NCI-H2227 treated with DMSO at 0.1 percent for 48 hours (cell line): Measurements from ENCODE around the gene CLEC9A.
"Not testable (repeated sequence)": the region's sequence is repeated elsewhere in the genome, so short reads cannot be mapped to it uniquely, and the experiment has no call there.

ENCODE experiments used
- DNase-seq: peaks from one replicate; lab custom pipeline; 2025; lab: John Stamatoyannopoulos, UW

Gene CLEC9A

DNA sequence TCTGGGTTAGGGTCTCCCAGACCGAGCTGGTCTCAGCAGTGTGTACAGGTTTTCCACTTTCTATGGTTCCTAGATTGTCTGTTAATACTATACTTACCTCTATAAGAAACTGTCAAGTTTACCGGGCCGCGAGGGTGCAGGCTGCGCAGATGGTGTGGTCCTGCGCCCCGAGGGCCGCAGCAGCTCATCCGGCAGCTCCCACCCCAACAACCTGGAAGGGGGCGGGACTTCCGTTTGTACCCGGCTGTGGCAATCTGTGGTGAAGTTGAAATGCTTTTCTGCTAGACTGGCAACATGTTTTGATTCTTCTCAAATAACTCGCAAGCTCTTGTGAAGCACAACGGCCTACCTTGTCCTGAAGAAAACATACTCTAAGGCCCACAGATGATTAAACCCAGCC, at the start of gene CLEC9A:
Gene CLEC9A, plus strand, starts transcription at position 237 of the 400 bp plus-strand sequence. CDS start 22,006 bp downstream, outside the sequence.
- no peak for DNase-seq

DNA sequence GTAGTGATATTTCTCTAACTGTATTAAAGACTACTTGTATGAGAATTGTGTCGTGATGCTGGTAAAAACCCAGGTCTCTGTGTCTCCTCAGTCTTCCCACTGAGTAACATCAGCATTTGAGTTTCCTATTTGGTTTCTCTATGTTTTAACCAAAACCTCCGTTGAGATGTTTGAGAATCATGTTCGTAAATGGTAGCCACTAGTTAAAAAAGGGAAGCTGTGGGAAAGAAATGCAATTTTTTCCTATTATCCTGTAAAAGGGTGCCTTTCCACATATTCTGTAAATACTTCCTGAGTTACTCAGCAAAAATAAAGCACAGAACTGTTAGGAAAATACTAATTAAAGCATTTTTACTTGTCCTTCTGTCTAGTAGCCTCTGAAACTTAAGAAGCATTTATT, 38.6 kb upstream of the CLEC9A start:
- DNase-seq: no peak

DNA sequence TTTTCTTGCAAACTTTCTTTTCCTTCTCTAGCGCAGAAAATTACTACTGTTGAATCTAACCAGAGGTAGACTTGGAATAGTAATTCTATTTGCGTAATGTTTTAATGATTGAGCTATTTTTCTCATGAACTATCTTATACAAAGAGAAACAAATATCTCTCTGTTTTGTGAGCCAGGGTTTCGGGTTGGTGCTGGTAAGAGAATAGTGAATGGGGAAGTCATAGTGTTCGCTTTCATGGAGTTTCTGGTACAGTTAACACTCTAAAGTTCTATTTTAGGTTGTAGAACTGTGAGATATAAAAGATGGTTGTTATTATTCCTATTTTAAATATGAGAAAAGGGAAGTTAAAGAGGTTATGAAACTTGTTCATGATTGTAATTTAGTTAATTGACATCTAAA, 38.2 kb upstream of the CLEC9A start:
- no peak for DNase-seq

DNA sequence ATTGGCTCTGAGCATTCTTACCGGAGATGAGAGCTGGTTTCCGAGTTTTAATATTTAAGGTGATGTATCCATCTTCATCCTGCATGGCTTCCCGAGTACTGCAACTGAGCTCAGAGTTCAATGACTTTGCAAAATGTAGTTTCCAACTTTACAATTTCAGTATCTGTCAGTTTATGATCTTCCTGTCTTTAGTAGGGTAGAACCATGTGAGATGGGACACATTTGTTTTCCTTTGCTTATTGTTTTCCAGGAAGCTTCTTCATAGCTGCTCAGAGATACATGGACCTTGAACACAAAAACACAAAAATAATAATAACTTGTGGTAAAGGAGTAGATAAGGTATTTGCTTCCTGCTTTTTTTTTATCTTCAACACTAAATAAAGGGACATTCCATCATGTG, 31.5 kb upstream of the CLEC9A start, which contains the start of gene CLEC1B:
Gene CLEC1B, minus strand, starts transcription at position 106 of the 400 bp plus-strand sequence. Its CDS starts 21 bp downstream, at position 85.
- no peak for DNase-seq

DNA sequence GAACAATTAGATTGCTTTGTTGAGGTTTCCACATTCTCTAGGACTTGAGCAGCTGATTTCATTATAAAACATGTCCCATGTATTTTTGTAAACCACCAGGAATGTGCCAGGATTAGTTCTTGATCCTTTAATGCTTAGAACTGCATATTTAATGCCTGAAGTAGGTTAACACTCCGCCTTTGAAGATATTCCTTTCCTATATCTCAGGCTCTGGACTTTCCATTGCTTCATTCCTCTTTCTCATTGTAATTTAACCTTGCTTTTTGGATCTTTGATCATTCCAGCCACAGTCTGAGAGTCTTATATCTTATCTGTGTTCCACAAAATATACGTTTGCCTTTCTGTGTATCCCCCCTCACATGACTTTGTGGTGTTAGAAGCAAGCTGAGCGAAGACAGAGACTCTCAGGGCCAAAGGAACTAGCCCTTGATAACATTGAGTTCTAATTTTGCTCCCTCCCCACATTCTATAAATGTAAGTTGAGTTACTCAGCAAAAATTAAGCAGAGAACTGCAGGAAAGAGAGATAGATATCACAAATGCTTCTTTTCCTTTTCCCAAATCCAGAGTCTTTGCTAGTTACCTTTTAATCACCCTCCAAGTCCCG, 29.2 kb upstream of the CLEC9A start:
- no peak for DNase-seq

DNA sequence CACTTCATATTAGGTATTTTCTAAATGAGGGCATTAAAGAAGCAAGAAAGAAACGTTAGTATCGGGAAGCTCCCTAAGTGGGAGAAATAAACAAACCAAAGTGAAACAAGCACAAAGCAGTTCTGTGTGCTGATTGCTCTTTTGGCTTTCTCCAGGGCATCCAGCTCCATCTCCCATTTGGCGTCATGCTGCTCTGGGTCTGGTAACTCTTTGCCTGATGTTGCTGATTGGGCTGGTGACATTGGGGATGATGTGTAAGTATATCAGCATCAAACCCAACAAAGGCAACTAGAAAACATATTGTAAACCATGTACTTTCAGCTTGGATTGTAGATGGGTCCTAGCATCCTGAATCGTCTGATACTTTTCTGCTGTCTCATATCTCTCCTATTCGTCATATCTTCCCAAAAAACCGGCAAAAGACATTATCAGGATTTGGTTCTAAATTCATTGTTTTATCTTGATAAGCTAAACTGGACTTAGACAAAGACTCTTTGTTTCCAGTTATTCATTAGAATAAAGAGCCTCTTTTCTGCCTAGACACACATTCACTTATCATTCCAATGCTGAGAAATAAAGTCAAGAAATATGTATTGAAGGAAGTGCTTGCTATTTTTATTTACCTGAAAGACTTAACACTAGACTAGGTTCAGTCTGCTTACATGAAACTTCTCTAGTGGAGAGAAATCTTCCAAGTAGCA, 17.7 kb upstream of the CLEC9A start:
- DNase-seq: no peak

DNA sequence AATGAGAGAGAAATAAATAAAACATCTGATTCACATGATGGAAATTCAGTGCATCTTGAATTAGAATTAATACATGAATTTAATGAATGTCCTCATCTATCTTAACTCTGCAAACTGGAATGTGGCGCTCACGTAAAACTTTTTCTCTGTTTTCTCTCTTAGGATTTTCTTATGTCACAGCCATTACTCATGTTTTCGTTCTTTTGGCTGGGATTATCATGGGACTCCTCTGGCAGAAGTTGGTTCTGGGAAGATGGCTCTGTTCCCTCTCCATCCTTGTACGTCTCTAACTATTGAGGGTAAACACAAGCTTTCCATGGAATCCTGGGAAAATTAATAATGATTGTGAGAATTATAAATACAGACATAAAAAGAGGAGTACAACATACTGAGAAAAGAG, 15.0 kb upstream of the CLEC9A start:
- DNase-seq: no peak

DNA sequence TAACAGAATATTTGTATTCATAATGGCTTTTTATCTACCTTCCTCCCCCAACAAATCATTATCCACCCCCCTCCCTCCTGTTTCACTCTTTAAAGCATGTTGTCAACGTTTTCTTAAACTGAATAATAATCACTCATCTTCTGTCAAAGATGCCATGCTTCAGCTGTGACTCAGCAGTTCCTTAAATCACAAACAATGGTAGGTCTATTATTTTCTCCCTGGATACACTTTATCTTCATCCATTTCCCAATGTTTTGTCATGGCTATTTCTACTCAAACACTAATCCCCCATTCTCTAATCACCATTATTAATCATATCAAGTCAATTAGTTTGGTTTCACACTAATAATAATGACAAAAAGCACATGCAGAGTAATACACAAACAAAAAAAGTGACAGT, 13.6 kb upstream of the CLEC9A start:
- DNase-seq: no peak

DNA sequence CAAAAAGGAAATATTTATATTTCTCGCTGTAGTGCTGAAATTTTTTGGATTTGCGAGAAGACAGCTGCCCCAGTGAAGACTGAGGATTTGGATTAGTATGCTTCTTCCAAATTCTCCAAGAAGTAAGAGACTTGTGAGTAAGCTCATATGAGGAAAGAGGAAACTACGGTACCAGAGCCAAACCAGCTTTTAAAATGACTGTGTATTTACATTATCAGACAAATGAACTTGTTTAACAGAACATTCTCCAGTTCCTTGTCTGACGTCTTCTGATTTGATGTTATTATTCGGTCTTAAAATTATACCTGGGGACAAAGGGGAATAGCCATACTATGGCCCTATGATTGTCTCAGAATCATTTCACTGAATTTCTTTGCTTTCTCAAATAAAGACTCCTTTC, 12.1 kb upstream of the CLEC9A start:
- no peak for DNase-seq

DNA sequence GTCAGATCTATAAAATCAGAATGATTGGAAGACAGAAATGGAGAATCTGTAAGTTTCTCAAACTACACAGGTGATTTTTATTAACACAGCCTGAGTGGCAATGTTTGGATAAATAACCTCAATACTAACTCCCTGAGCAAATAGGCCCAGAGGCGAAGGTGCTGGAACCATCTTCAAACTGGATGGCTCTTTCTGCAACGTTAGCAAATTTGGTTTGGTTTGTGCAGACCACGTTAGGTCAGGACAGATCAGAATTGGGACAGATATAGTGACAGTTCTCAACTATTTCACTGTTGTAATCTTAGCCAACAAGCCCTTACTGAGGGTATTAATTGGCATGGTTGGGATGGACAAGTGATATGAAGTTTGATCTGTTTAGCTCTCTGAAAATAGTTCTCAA, 9.1 kb upstream of the CLEC9A start:
- DNase-seq: no peak

DNA sequence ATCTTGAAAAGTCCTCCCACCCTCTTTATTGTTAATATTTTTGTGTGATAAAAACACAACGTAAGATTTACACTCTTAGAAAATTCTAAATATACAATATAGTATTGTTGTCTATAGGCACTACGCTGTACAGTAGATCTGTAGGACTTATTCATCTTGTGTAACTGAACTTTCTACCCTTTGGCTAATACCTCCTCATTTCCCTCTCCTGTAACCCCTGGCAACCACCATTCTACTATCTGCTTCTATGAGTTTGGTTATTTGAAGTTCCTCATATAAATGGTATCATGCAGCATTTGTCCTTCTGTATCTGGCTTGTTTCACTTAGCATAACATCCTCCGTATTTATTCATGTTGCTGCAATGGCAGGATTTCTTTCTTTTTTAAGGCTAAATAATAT, 5.2 kb upstream of the CLEC9A start:
- no peak for DNase-seq

DNA sequence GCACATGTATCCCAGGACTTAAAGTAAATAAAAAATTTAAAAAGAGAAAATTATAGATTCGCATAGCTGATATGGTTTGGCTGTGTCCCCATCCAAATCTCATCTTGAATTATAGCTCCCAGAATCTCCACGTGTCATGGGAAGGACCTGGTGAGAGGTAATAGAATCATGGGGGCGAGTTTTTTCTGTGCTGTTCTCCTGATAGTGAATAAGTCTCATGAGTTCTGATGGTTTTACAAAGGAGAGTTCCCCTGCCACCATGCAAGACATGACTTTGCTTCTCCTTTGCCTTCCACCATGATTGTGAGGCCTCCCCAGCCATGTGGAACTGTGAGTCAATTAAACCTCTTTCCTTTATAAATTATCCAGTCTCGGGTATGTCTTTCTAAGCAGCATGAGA, 3.8 kb upstream of the CLEC9A start:
- DNase-seq: not testable (repeated sequence)

DNA sequence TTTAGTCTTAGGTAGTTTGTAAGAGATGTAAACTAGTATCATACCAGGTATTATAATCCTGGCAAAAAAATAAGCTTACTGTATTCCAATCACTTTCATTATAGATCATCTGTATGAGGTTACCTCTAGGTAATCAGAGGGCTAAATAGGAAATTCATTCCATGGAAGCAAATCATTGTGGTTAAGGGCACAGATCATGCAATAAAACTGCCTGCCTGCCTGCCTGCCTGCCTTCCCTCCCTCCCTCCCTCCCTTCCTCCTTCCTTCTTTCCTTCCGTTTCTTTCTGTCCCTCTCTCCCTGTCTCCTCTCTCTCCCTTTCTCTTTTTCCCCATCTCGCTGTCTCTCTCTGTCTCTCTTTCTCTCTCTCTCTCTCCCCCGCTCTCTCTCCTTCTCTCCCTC, 3.2 kb upstream of the CLEC9A start:
- no peak for DNase-seq

DNA sequence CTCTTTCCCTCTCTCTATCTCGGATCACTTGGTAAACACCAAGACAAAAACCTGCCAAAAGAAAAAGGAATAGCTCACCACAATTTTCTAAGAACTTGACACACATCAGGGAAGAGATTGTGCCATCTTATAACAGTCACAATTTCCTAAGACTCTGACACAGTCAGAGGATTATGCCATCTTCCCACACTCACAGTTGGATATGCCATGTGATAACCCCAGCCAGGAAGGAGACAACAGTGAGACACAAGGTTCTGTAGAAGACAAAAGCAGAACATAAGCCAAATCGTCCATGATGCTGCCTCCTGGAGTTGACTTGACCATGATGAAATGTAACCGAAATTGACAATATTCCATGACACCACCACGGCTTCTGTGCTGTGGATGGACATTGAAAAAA, 2.8 kb upstream of the CLEC9A start:
- DNase-seq: no peak

DNA sequence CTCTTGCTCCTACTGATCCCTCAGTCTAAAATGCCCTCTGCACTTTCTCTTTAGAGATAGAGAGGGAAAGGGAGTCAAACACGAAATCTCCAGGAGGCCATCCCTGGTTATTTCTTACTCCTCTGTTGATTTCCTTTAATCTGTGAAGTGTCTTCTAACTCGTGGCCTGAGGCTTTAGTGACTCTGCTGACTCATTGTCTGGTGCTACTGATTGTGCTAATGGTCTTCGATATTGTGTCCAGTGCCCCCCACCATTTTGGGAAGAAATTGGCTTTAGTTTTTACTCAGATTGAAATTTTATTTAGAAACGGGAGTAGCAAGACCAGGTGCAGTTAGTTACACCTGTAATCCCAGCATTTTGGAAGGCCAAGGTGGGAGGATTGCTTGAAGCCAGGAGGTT, 839 bp downstream of the CLEC9A start:
- no peak for DNase-seq

DNA sequence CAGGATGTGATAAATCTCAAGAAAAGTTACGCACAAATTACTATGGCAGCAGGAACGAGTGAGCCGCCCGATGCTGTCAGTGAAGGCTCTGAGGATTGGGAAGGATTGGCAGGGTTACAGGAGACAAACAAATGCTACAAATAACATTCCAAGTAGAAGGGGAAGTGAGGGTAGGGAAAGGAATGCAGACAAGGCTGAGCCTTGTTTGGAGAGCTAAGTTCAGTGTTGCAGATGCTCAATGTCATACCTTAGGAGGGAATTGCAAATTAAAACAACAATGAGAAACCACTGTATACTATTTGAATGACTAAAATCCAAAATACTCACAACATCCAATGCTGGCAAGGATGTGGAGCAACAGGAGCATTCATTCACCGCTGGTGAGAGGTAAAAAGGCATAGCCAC, 1.3 kb downstream of the CLEC9A start:
- DNase-seq: no peak

DNA sequence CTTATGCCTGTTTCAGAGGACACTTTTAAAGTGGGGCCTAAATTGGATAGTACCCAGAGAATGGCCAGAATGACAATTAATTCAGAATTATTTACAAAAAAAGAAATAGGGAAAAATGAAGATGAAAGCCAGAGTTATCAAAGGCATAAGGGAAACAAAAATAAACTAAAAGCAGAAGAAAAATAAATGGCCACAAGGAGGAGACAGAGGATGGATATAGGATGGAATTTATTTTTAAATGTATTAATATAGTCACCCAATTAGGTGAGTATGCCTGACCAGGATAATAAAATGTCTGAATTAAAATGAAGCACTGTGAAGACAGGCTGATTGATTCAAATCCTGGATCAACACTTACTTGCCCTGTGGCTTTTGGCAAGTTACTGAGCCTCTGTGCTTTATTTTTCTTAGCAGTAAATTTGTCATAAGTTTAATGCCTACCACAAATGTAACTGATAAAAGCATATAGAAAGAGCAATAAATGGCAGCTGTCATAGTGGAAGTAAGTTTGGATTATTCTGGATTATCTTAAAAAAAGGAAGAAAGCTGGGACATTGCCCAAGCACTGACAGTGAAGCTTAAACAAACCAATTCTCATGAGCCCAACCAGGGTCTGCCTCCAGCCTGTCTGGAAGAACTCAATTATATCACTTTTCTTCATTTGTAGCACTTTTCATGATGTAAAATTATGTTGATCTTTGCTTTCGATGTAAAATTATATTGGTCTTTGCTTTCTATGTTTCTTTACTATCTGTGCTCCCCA, 3.5 kb downstream of the CLEC9A start:
- no peak for DNase-seq

DNA sequence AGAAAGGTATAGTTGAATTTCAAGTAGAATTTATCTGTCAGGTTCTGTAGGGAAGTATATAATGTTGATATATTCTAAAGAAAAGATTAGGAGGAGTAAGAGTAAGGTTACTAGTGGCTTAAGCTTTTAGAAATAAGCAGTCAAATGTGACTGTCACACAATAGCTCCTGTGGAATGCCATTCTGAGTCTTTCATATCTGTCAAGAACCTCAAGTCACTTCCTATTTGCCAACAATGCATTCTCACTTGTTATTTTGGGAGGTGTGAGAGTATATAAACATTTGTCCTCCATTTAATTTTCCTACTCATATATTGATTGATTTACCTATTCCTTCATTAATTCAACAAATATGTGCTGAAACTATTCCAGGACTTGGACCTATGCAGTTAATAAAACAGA, 11.7 kb downstream of the CLEC9A start:
- DNase-seq: no peak

DNA sequence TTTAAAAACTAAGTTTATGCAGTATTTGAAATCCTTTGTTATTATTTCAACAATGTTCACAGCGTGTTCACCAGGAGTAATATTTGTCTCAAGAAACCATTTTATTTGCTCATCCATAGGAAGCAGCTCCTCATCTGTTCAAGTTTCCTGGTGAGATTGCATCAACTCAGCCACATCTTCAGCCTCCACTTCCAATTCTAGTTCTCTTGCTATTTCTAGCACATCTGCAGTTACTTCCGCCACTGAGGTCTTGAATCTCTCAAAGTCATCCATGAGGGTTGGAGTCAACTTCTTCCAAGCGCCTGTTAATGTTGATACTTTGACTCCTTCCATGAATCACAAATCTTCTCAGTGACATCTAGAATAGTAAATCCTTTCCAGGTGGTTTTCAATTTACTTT, 18.0 kb downstream of the CLEC9A start:
- DNase-seq: no peak

DNA sequence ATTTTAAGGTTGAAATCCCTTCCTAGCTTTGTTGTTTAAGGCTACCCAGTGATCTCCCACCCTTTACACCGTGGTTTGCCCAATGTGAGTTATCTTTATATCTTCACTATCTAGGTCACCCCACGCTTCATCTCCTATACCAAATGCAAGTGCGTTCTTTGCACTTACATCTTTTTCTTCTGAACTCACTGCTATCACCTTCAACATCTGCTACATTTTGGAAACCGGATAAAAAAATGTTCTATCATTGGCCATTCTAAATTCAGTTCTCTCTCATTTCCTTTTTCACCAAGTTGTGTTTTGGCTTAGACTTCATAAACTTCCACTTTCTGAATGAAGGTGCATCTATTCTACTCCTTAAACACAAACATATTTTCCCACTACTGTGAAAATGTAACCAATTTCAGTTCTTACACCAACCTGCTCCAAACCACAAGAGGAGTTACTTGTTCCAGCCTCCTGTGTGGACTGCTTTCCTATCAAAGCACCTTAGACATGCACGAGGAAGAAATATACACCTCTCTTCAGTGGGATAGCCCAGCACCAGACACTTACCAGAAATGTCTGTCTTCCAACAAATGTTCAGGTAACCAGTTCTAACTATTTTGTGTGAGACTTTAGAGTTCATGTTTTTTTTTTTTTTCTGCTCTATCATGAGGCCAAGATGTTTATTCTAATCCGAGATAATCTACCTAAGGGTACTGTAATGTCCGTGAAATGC, 21.9 kb downstream of the CLEC9A start:
- no peak for DNase-seq

DNA sequence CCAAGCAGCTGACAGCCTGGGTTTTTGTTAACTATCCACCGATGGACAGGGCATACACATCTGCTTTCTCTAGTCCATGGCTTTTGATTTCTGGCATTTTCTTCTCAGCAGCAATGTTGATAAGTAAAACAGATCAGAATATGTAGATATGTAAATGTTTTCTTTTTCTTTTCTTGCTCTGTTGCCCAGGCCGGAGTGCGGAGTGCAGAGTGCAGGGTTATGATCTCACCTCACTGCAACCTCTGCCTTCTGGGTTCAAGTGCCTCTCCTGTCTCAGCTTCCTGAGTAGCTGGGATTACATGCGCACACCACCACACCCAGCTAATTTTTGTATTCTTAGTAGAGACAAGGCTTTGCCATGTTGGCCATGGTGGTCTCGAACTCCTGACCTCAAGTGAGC, 27.9 kb downstream of the CLEC9A start:
- DNase-seq: no peak

DNA sequence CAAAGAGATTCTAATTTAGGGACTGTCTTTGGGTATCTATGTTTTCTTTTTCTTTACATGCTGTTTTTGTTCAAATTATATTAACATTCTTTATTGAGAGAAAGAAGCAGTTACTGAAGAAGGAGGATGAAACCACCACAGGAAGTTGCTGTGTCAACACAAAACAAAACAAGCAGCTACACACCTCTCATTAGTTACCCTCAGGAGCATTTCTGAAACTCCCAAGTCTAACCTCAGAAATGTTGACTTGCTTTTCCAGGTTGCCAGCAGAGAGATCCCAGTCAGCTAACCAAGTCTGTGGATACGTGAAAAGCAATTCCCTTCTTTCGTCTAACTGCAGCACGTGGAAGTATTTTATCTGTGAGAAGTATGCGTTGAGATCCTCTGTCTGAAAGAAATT, 34.8 kb downstream of the CLEC9A start:
- no peak for DNase-seq

DNA sequence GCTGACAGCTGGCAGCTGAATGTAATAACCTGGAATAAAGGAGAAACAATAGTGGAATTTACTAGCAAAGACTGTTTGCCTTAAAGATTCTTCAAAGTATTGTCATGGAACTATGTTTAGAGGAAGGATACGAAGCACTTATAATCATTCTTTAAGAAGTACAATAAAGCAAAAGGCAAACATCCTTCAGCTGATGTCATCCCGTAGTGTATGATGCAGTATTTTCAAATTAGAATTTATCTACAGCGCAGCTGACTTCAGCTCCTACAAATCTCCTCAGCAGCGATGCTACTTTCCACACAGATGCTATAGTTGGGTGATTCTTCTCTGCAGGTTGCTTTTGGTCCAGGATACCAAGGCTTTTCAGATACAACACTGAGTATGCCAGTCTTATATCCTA, 36.8 kb downstream of the CLEC9A start:
- no peak for DNase-seq
